Smooth muscle cell (in vitro differentiated cells): ENCODE measurements around the gene ARFGAP3. TPM values are rescaled to one million over a fixed set of nuclear protein-coding genes. Genes with fewer than 3 reads are reported as not detected.

Source experiments
- DNase-seq: peaks from one replicate; lab custom pipeline; 2025; ENCODE audit not compliant: unreplicated experiment; lab: John Stamatoyannopoulos, UW
- H2AFZ ChIP-seq: fragments of 200-600 bp; sonication (generic); 2 replicates; pipeline ENCODE4 v1.6.0; 2016; ENCODE audit warnings: antibody characterized with exemption, low read depth, mild to moderate bottlenecking
- H3F3A ChIP-seq: fragments of 200-600 bp; sonication (generic); 2 replicates; pipeline ENCODE4 v1.6.0; 2017; ENCODE audit warnings: antibody characterized with exemption, low read depth
- H3K27ac ChIP-seq: fragments of 200-600 bp; sonication (generic); 2 replicates; pipeline ENCODE4 v1.5.1; 2016; ENCODE audit warnings: low read depth, mild to moderate bottlenecking
- H3K27me3 ChIP-seq: fragments of 200-600 bp; sonication (generic); 2 replicates; pipeline ENCODE4 v1.6.1; 2016; ENCODE audit warnings: low read depth, mild to moderate bottlenecking
- H3K36me3 ChIP-seq: fragments of 200-600 bp; sonication (generic); 2 replicates; pipeline ENCODE4 v1.5.1; 2016; ENCODE audit warnings: low read depth
- H3K4me1 ChIP-seq: fragments of 200-600 bp; sonication (generic); 2 replicates; pipeline ENCODE4 v1.5.1; 2016; ENCODE audit warnings: low read depth
- H3K4me2 ChIP-seq: fragments of 200-600 bp; sonication (generic); 2 replicates; pipeline ENCODE4 v1.6.0; 2016; ENCODE audit warnings: mild to moderate bottlenecking
- H3K4me3 ChIP-seq: fragments of 200-600 bp; sonication (generic); 2 replicates; pipeline ENCODE4 v1.5.1; 2016; ENCODE audit warnings: mild to moderate bottlenecking
- H3K79me2 ChIP-seq: fragments of 200-600 bp; sonication (generic); 2 replicates; pipeline ENCODE4 v1.6.0; 2016; ENCODE audit warnings: low read depth, mild to moderate bottlenecking
- H3K9ac ChIP-seq: fragments of 200-600 bp; sonication (generic); 2 replicates; pipeline ENCODE4 v1.6.0; 2016; ENCODE audit warnings: low read depth
- H3K9me3 ChIP-seq: fragments of 200-600 bp; sonication (generic); replicated peaks from 2 replicates; pipeline ENCODE4 v1.5.1; 2016; ENCODE audit warnings: low read depth
- H4K20me1 ChIP-seq: fragments of 200-600 bp; sonication (generic); 2 replicates; pipeline ENCODE4 v1.6.0; 2016; ENCODE audit warnings: low read depth
- WGBS: methylation state at CpG from one replicate; pipeline ENCODE4 v1.1.7; 2016; ENCODE audit warnings: low lambda C conversion rate; 5-methylcytosine and 5-hydroxymethylcytosine counted together
- polyA plus RNA-seq: library from polyadenylated mRNA; unstranded; fragments of >200 nt; fragmentation: Nextera tagmentation; extraction: Ambion mirVana; gene quantifications from 2 replicates; pipeline ENCODE4 v1.2.1, GENCODE V29; 2016
- total RNA-seq: library from RNA; depleted of rRNA; stranded (reverse); fragments of >200 nt; gene quantifications from 2 replicates; pipeline ENCODE4 v1.2.3, GENCODE V29; 2014
- TF ChIP-seq, protein P1 (sequence below): fragments of 200-600 bp; sonication (generic); IDR thresholded peaks from 2 replicates; pipeline ENCODE4 v1.5.1; 2017; ENCODE audit warnings: borderline replicate concordance, mild to moderate bottlenecking, antibody characterized with exemption; ENCODE audit not compliant: insufficient read depth, poor library complexity, severe bottlenecking

Gene ARFGAP3
- total and polyA plus RNA-seq, 2 experiments from 2014 or later: 69.2 to 89.9 TPM

DNA sequence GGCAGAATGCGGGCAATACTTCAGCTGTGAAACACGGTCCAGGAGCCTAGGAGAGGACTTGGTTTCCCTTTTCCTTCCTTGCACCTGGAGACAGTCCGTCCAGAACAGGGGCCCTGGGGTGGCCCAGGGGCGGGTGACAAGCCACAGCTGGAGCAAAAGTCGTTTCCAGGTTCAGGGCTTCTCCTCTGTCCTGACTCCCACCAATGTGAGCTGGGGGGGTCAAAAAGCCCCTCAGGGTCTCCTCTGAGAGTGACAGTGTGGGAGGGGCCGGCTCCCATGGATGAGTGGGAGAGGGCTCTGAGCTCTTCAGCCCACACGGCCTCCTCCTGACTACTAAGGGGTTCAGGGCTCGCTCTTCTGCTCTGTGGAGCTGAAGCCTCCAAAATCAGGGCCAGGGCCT, 20.1 kb upstream of the ARFGAP3 start:
- TF ChIP-seq, protein P1, sequence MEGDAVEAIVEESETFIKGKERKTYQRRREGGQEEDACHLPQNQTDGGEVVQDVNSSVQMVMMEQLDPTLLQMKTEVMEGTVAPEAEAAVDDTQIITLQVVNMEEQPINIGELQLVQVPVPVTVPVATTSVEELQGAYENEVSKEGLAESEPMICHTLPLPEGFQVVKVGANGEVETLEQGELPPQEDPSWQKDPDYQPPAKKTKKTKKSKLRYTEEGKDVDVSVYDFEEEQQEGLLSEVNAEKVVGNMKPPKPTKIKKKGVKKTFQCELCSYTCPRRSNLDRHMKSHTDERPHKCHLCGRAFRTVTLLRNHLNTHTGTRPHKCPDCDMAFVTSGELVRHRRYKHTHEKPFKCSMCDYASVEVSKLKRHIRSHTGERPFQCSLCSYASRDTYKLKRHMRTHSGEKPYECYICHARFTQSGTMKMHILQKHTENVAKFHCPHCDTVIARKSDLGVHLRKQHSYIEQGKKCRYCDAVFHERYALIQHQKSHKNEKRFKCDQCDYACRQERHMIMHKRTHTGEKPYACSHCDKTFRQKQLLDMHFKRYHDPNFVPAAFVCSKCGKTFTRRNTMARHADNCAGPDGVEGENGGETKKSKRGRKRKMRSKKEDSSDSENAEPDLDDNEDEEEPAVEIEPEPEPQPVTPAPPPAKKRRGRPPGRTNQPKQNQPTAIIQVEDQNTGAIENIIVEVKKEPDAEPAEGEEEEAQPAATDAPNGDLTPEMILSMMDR: no peak
- no peaks in the 10 kb centered on the region for H3K4me1 ChIP-seq
- H3K36me3 ChIP-seq: no peaks in the 10 kb centered on the region
- H2AFZ ChIP-seq: no peak overlapping the region
- H3K4me2 ChIP-seq: no peak overlapping the region
- H3K9me3 ChIP-seq: no peaks in the 10 kb centered on the region
- 94% methylated on average over 8 of the region's 8 CpGs for WGBS
- peaks cover under 1% of the 10 kb centered on the region for H4K20me1 ChIP-seq
- H3K79me2 ChIP-seq: no peaks in the 10 kb centered on the region
- DNase-seq: no peak
- no peak overlapping the region for H3K9ac ChIP-seq
- H3K27ac ChIP-seq: no peak overlapping the region
- H3K4me3 ChIP-seq: no peak overlapping the region
- no peaks in the 10 kb centered on the region for H3F3A ChIP-seq
- H3K27me3 ChIP-seq: no peaks in the 10 kb centered on the region

DNA sequence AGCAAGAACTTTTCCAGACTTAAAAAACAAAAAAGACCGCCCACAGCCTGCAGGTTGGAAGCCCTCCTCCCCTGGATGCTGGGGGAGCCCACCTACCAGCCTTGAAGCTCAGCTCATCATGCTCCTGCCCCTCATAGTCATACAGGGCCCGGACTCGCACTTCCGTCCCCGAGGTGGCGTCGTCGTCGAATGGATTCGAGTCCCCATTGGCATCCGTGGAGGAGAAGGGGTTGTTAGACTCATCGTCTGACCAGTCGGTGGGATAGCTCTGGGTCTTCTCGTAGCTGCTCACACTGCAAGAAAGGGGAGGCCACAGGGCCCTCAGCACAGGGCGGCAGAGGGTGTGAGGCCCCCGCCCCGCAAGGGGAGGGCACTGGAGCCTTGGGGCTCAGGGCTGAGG, 19.0 kb upstream of the ARFGAP3 start:
- DNase-seq: no peak
- no peaks in the 10 kb centered on the region for H3K27me3 ChIP-seq
- no peaks in the 10 kb centered on the region for H3K79me2 ChIP-seq
- H3K9me3 ChIP-seq: no peaks in the 10 kb centered on the region
- no peaks in the 10 kb centered on the region for H3F3A ChIP-seq
- TF ChIP-seq, protein P1: no peak
- WGBS: 97% methylated on average over 17 of the region's 17 CpGs
- H4K20me1 ChIP-seq: no peaks in the 10 kb centered on the region
- H3K4me3 ChIP-seq: no peak overlapping the region
- no peak overlapping the region for H3K4me2 ChIP-seq
- H2AFZ ChIP-seq: no peak overlapping the region
- no peak overlapping the region for H3K9ac ChIP-seq
- no peak overlapping the region for H3K27ac ChIP-seq
- H3K4me1 ChIP-seq: no peaks in the 10 kb centered on the region
- no peaks in the 10 kb centered on the region for H3K36me3 ChIP-seq

DNA sequence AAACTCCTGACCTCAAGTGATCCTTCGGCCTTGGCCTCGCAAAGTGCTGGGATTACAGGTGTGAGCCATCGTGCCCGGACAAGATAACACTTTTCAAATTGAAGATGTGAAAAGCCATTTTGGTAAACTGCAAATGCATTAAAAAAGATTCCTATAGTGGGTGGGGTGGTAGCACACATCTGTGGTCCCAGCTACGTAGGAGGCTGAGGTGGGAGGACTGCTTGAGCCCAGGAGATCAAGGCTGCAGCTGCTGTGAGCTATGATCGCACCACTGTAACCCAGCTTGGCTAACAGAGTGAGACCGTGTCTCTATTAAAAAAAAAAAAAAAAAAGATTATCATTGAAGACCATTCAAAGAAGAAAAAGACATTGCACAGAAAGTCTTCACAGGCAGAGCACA, 16.9 kb upstream of the ARFGAP3 start:
- Histone ChIP-seq H3K36me3 (no peaks in the 10 kb centered on the region), H2AFZ (no peak overlapping the region), H3K79me2 (no peaks in the 10 kb centered on the region), H4K20me1 (no peaks in the 10 kb centered on the region), H3K27ac (no peak overlapping the region), H3K4me2 (no peak overlapping the region), H3K4me3 (no peak overlapping the region), H3K9ac (no peak overlapping the region), H3K9me3 (no peaks in the 10 kb centered on the region), H3K27me3 (no peaks in the 10 kb centered on the region), H3F3A (no peaks in the 10 kb centered on the region), H3K4me1 (no peaks in the 10 kb centered on the region)
- no peak for DNase-seq
- 98% methylated on average over 7 of the region's 7 CpGs for WGBS
- TF ChIP-seq, protein P1: no peak

DNA sequence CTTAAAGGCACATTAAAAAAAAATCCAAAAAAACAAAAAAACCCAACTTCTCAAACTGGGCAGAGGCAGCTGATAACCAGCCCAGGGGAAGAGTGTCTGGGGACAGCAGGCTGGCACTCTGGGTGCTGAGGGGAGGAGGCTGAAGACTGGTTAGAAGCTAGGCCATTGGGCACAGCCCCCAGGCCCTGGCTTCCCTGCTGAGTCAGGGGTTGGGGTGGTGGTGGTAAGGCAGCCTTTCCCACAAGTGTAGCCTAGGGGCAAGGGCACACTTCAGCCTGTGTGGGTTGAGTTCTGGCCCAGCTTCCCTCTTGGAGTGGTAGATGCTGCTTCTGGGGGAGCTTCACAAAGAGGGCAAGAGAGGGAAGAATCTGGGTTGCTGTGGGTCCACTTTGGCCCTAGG, 16.3 kb upstream of the ARFGAP3 start:
- no peak for DNase-seq
- H3K9ac ChIP-seq: no peak overlapping the region
- H3K4me3 ChIP-seq: no peak overlapping the region
- TF ChIP-seq, protein P1: no peak
- H3K27me3 ChIP-seq: no peaks in the 10 kb centered on the region
- no peaks in the 10 kb centered on the region for H3K4me1 ChIP-seq
- no peaks in the 10 kb centered on the region for H3K9me3 ChIP-seq
- no peak overlapping the region for H3K27ac ChIP-seq
- H2AFZ ChIP-seq: no peak overlapping the region
- H3K79me2 ChIP-seq: no peaks in the 10 kb centered on the region
- H3K4me2 ChIP-seq: no peak overlapping the region
- H3F3A ChIP-seq: no peaks in the 10 kb centered on the region
- H4K20me1 ChIP-seq: no peaks in the 10 kb centered on the region
- no peaks in the 10 kb centered on the region for H3K36me3 ChIP-seq
